Stimulated activated CD8-positive, alpha-beta memory T cell treated with anti-CD3 and anti-CD28 coated beads, Interleukin-15, amount 100 ng/mL, for 4 hours (primary cell): Measurements from ENCODE around the gene PPP3R2.
"Not testable (repeated sequence)": the region's sequence is repeated elsewhere in the genome, so short reads cannot be mapped to it uniquely, and the experiment has no call there.

Experiments used
- DNase-seq, 2 donors: peaks; one replicate each; pipeline ENCODE4 v3.0.0-alpha.2; 2020; ENCODE audit warnings: low read depth in 2 of 2

PPP3R2 gene

DNA sequence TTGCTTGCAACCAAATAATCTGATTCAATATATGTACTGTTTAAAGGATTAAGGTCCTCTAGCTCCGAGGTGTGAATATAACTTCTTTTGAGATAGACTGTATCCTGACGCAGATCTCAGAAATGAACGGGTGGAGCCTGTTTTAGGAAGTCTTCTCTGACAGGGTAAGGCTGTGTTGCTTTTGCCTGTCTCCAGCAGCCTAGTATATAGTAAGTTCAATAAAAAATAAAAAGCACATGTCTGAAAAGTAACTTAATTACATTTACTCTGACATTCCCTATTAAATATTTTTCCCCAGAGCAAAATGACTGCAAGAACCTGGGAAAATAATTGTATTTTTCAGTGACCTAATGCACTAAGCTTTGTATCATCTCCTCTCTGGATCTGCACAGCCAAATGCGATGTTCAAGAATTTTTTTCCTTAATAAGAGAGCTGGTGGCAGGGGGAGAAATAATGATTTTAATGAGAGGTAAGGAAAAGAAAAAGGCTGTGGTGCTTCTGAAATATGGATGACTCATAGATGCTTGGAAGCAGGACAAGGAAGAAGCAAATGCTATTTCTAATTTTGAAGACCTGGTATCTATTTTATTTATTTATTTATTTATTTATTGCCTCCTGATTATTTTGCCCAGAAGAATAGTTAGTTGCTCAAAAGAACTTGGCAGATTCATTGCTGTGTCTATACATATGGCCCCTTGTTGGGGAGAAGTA, 7.3 kb downstream of the PPP3R2 start:
- DNase-seq, result no peak

DNA sequence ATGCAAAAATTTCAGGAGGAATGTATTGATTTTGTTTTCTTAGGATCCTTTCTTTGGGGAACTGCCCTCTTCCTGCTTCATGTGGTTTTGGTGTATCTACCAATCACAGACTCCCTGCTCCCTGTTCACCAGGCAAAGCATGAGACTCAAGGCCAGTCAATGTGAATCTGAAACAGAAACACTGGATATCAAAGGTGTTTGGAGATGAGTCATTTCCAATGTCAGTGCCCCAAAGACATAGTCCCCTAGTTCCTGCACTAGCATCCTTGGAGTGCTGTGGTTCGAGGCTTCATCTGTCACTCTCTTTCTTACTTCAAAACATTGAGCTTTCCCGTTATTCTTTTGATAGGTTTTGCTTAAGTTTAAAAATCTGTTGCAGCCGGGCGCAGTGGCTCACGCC, 8.1 kb downstream of the PPP3R2 start:
- DNase-seq, result no peak

GRCh38 chr9:101585740-101586139, 9.0 kb downstream of the PPP3R2 start:
- DNase-seq, result no peak

- no peak for DNase-seq
Measured at GRCh38 chr9:101582553-101582952, 12.2 kb downstream of the PPP3R2 start.

GRCh38 chr9:101579711-101580545, 14.8 kb downstream of the PPP3R2 start:
- DNase-seq, result no peak

GRCh38 chr9:101578378-101578777, 16.4 kb downstream of the PPP3R2 start:
- DNase-seq, result no peak

GRCh38 chr9:101574731-101575333, 19.9 kb downstream of the PPP3R2 start:
- DNase-seq, result no peak

DNA sequence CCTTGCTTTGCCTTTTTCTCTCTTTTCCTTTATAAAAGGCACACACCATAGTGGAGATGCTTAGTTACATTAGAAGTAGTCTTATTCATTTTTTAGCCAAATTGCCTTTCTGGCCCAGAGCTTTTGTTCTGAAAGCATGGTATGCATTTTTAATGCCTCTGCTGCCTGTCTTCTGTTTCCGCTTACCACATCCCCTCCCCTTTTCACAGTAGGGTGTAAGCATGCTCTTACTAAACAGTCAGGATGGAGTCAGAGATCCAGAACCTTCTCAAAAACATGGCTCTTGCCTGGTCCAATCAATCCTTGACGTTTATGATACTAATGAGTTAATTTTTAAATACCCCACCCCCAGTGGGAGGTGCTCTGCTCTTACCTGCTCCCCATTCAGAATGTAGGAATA, 22.5 kb downstream of the PPP3R2 start:
- no peak for DNase-seq

- no peak for DNase-seq
Measured at GRCh38 chr9:101571114-101571513, 23.7 kb downstream of the PPP3R2 start.

- no peak for DNase-seq
Measured at GRCh38 chr9:101569741-101570501, 24.8 kb downstream of the PPP3R2 start.

GRCh38 chr9:101567725-101568350, 26.9 kb downstream of the PPP3R2 start:
- no peak for DNase-seq

DNA sequence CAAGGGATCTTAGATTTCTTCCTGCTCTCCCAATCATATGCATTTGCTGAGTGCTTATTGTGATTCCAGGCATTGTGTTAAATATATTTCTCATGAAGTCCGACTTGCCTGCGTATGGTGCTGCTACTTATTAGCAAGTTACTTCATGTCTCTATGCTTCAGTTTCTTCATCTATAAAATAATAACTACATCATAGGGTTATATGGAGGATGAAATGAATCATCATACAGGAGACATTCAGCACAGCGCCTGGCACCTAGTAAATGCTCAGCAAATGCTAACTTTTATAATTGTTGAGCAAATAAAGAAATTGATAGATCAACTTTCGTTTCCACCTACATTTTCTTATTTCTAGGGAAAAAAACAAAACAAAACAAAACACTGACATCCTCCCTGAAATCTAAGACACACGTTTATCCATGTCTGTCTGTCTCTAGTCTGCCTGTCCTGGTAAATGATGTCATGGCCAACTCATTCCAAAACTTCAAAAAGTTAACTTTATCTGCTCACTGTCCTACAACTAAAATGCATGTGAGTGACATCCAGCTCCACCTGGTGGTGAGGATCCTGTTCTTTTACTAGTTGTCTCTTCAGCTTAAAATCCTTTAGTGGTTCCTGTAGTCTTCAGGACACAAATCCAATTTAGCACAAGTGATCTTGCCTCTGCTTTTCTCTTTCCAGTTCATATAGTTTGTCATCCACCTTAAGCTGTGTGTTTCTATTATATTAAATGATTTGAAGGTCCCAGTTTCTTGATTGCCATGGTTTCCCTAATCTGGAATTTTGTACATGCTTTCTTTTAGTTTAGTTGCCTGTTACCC, 27.7 kb downstream of the PPP3R2 start:
- no peak for DNase-seq

DNA sequence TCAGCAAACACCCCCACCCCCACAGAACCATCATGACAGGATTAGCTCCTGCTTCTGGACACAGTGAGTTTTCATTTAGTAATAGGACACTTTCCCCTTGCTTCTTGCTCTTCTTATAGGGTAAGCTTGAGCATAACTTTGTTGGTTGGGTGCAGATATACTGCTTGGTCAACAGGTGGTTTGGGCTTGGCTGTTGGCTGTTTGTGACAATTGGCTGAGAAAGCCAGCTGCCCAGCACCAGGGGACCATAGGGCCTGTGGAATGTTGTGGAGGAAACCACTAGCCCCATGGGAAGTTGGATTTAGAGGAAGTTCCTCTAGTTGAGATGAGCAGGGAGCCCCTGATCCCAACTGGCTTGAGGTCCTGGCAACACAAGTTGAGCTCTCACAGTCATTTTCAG, 30.5 kb downstream of the PPP3R2 start:
- no peak for DNase-seq

DNA sequence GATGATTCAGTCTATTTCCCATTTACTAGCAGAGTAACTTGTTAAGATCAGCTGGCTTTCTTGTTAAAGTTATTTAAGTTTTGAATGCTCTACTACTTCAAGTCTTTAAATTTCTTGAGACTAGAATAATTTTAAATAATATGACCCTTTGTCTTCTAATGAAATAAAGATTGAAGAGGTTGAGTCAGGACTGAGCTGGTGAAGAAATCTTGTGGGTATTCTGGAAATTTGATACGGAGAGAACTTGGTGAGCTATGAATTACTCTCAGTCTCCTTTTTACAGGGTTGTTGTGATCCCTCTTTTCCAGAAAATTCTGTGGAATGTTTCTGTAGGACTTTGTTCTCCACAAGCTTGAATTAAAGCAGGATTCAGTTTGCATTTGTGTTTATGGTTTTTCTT, 31.8 kb downstream of the PPP3R2 start:
- DNase-seq, result no peak

GRCh38 chr9:101561740-101562139, 33.0 kb downstream of the PPP3R2 start:
- no peak for DNase-seq

DNA sequence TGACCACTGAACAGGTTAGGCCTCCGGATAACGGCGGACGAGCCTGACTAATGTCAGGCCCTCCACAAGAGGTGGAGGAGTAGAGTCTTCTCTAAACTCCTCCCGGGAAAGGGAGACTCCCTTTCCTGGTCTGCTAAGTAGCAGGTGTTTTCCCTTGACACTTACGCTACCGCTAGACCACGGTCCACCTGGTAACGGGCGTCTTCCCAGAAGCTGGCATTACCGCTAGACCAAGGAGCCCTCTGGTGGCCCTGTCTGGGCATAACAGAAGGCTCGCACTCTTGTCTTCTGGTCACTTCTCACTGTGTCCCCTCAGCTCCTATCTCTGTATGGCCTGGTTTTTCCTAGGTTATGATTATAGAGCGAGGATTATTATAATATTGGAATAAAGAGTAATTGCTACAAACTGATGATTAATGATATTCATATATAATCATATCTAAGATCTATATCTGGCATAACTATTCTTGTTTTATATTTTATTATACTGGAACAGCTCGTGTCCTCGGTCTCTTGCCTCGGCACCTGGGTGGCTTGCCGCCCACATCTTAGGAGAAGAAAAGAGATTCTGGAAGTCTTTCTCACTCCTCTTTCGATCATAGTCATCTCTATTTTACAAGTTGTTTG, 45.2 kb downstream of the PPP3R2 start:
- DNase-seq, result not testable (repeated sequence)

DNA sequence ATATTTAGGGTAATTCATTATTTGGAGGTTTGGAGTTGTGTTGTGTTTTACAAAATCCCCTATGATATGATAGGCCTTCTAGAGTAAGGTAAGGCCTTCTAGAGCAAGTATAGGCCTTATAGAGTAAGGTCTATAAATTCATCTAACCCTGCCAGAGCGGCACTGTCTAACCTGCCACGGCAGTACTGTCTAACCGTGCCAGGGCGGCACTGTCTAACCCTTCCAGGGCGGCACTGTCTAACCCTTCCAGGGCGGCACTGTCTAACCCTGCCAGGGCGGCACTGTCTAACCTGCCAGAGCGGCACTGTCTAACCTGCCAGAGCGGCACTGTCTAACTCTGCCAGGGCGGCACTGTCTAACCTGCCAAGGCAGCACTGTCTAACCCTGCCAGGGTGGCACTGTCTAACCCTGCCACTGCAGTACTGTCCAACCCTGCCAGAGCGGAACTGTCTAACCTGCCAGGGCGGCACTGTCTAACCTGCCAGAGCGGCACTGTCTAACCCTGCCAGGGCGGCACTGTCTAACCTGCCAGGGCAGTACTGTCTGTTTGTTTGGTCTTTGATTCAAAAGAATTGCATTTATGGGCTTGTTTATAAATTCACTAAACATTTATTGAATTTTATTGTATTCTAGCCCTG, 51.6 kb downstream of the PPP3R2 start:
- DNase-seq, result no peak
